Duodenal mucosa (tissue), 2 donors: Measurements from ENCODE around the gene SCUBE1.
"Not testable (repeated sequence)": the region's sequence is repeated elsewhere in the genome, so short reads cannot be mapped to it uniquely, and the experiment has no call there.

Source experiments
- H3K27ac ChIP-seq: one replicate; pipeline ENCODE4 v1.7.0; 2013; ENCODE audit warnings: low read depth, low read length
- H3K27me3 ChIP-seq, 2 donors: one replicate each; pipeline ENCODE4 v1.7.0; 2013; ENCODE audit warnings: low read length in 2 of 2, control low read depth in 1 of 2; ENCODE audit not compliant: insufficient read depth in 2 of 2, control insufficient read depth in 1 of 2
- H3K36me3 ChIP-seq, 2 donors: one replicate each; pipeline ENCODE4 v1.7.0; 2013; ENCODE audit warnings: low read length in 2 of 2, control low read depth in 1 of 2; ENCODE audit not compliant: insufficient read depth in 2 of 2, control insufficient read depth in 1 of 2
- H3K4me1 ChIP-seq, 2 donors: one replicate each; pipeline ENCODE4 v1.7.0; 2013; ENCODE audit warnings: low read length in 2 of 2, control low read depth in 1 of 2; ENCODE audit not compliant: insufficient read depth in 2 of 2, control insufficient read depth in 1 of 2
- H3K4me3 ChIP-seq, 2 donors: one replicate each; pipeline ENCODE4 v1.7.0; 2013; ENCODE audit warnings: low read length in 2 of 2, low read depth in 1 of 2
- H3K9ac ChIP-seq, 2 donors: one replicate each; pipeline ENCODE4 v1.7.0; 2013; ENCODE audit warnings: low read length in 2 of 2, low read depth in 1 of 2
- H3K9me3 ChIP-seq, 2 donors: one replicate each; pipeline ENCODE4 v1.7.0; 2013; ENCODE audit warnings: low read length in 2 of 2, control low read depth in 1 of 2; ENCODE audit not compliant: control insufficient read depth in 1 of 2

The SCUBE1 gene

GRCh38 chr22:43360576-43360975 lies 17.4 kb upstream of the SCUBE1 start:
- H3K9me3 ChIP-seq = no peaks in the 10 kb centered on the region
- no peaks in the 10 kb centered on the region for H3K4me1 ChIP-seq
- no peak overlapping the region for H3K9ac ChIP-seq

DNA sequence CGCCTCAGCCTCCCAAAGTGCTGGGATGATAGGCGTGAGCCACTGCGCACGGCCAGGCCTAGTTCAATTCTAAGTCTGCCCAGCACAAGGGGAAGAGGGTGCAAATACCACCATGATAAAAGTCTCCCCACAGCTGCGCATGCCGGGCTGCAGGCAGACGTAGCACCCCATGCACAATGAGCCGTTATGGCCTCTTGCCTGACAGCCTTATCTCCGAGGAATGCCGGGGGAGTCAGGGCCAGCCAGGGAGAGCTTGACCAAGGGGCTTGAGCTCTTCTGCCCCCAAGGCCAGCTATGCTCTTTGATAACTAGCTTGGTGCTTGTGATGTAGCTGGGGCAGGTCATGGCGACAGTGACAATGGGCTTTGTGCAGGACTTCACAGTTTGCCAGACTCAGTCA lies 13.7 kb upstream of the SCUBE1 start:
- Histone ChIP-seq H3K9ac (no peak overlapping the region), H3K4me3 (no peak overlapping the region), H3K4me1 (no peaks in the 10 kb centered on the region), H3K9me3 (no peaks in the 10 kb centered on the region), H3K27ac (no peak overlapping the region), H3K27me3 (no peaks in the 10 kb centered on the region), H3K36me3 (no peaks in the 10 kb centered on the region)

More at GRCh38 chr22:43360576-43360975, 17.4 kb upstream of the SCUBE1 start:
- Histone ChIP-seq H3K36me3 (no peaks in the 10 kb centered on the region), H3K4me3 (no peak overlapping the region), H3K27me3 (no peaks in the 10 kb centered on the region), H3K27ac (no peak overlapping the region)

DNA sequence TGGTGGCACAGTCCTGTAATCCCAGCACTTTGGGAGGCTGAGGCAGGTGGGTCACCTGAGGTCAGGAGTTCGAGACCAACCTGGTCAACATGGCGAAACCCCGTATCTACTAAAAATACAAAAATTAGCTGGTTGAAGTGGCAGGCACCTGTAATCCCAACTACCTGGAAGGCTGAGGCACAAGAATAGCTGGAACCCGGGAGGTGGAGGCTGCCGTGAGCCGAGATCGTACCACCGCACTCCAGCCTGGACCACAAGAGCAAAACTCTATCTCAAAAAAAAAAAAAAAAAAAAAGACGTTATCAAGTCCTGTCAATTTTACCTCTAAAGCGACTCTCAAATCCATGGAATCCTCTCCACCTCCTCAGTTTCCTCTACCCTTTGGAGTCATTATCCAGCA lies 12.5 kb upstream of the SCUBE1 start:
- H3K27ac ChIP-seq, H3K9me3 ChIP-seq, H3K4me1 ChIP-seq, H3K9ac ChIP-seq, H3K27me3 ChIP-seq, H3K4me3 ChIP-seq, H3K36me3 ChIP-seq: not testable (repeated sequence)

DNA sequence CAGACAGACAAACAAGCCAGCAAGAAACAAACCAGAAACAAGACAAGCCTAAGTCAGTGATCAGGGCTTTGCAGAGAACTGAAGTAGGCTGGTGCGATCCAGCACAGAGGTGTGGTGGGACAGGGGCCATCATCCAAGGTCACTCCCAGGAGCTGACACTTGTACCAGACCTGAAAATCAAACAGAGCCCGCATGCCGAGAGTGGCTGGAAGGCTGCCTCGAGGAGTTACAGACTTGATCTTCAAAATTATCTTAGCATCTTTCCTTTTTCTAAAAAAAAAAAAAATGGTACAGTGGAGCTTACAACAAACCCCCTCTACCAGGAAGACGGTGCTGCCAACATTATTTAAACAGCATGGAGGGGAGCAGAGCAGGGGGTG lies 8.8 kb upstream of the SCUBE1 start:
- Histone ChIP-seq H3K4me1 (no peaks in the 10 kb centered on the region), H3K36me3 (no peaks in the 10 kb centered on the region), H3K27me3 (peaks cover 0 to 4% of the 10 kb centered on the region in 2 donors), H3K4me3 (no peak overlapping the region), H3K9ac (no peak overlapping the region), H3K27ac (no peak overlapping the region), H3K9me3 (no peaks in the 10 kb centered on the region)

- no peak overlapping the region for H3K9ac ChIP-seq
- H3K4me1 ChIP-seq = peaks cover 0 to 3% of the 10 kb centered on the region in 2 donors
- H3K27me3 ChIP-seq = peaks cover 15 to 17% of the 10 kb centered on the region in 2 donors
- H3K9me3 ChIP-seq = no peaks in the 10 kb centered on the region
- no peak overlapping the region for H3K27ac ChIP-seq
- no peaks in the 10 kb centered on the region for H3K36me3 ChIP-seq
- no peak overlapping the region for H3K4me3 ChIP-seq
Observed at GRCh38 chr22:43349636-43350035, 6.5 kb upstream of the SCUBE1 start.

- H3K9me3 ChIP-seq = no peaks in the 10 kb centered on the region
- peaks cover 30 to 32% of the 10 kb centered on the region in 2 donors for H3K27me3 ChIP-seq
- peaks cover 0 to 3% of the 10 kb centered on the region in 2 donors for H3K4me1 ChIP-seq
- H3K36me3 ChIP-seq = no peaks in the 10 kb centered on the region
- H3K4me3 ChIP-seq = no peak overlapping the region
- no peak overlapping the region for H3K27ac ChIP-seq
- no peak overlapping the region for H3K9ac ChIP-seq
Observed at GRCh38 chr22:43346521-43346929, 3.4 kb upstream of the SCUBE1 start.

GRCh38 chr22:43345761-43346301 lies 2.7 kb upstream of the SCUBE1 start:
- no peak overlapping the region for H3K4me3 ChIP-seq
- no peaks in the 10 kb centered on the region for H3K36me3 ChIP-seq
- no peak overlapping the region for H3K27ac ChIP-seq
- H3K9me3 ChIP-seq = no peaks in the 10 kb centered on the region
- no peak overlapping the region for H3K9ac ChIP-seq
- peaks cover 0 to 3% of the 10 kb centered on the region in 2 donors for H3K4me1 ChIP-seq
- H3K27me3 ChIP-seq = peaks cover 35 to 36% of the 10 kb centered on the region in 2 donors

DNA sequence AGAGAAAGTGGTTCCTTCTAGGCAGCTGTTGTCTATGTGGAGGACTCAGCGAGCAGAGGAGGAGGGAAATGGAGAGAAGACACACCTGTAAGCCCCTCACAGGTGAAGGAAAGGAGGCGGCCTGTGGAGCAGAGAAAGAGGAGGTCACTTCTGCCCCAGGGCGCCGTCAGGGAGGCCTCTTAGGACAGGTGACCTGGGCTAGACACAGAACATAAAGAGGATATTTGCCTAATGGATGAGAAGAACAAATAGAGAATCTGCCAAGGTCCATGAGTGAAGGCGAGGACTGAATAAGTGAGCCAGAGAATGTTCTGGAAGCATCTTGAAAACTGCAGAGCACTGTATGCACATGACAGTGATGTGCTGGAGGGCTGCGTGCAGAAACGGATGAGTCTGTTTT lies 2.2 kb upstream of the SCUBE1 start:
- Histone ChIP-seq H3K9me3 (no peaks in the 10 kb centered on the region), H3K27me3 (peaks cover 35 to 36% of the 10 kb centered on the region in 2 donors), H3K27ac (no peak overlapping the region), H3K4me1 (peaks cover 0 to 3% of the 10 kb centered on the region in 2 donors), H3K36me3 (no peaks in the 10 kb centered on the region), H3K4me3 (no peak overlapping the region), H3K9ac (no peak overlapping the region)

GRCh38 chr22:43344520-43344787 lies 1.3 kb upstream of the SCUBE1 start:
- Histone ChIP-seq H3K27me3 (peaks cover 32 to 35% of the 10 kb centered on the region in 2 donors), H3K4me1 (peaks cover 0 to 3% of the 10 kb centered on the region in 2 donors), H3K36me3 (no peaks in the 10 kb centered on the region), H3K9me3 (no peaks in the 10 kb centered on the region), H3K9ac (no peak overlapping the region), H3K4me3 (no peak overlapping the region), H3K27ac (no peak overlapping the region)

DNA sequence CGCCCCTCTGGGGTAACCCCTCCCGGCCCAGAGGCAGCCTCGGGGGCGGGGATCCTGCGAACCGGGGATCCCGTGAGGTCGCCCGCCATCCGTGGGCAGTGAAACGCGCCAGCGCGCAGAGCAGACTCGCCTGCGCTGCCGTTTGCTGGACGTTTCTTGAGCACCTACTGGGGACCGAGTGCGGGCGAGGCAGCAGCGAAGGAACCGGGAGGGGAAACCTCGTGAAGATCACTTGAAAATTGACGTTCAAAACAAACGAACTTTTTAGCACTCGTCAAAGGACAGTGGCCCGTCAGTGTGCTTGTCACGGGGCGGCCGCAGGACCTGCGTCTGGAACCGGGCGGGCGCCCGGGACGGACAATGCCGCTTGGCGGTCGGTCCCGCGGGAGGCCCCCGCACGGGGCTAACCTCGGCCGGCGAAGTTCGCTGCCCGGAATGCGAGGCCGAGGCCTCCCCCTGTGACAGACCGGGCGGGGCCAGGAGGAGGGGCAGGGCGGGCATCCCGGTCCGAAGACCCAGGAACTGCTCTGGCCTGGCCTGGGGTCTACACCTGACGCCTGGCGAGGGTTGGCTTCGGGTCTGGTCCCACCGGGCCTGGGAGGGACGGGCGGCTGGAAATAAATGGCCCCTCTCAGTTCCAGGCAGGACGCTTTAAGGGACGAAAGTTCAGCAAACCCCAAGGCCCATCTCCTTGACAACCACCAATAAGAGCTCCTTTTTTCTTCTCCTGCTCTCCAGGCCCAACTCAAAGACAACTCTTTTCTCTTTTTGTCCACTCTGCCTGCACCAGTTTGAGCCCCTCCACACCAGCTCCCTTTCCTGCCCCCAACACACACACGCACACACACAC lies 723 bp upstream of the SCUBE1 start:
- peaks cover 32 to 38% of the 10 kb centered on the region in 2 donors for H3K27me3 ChIP-seq
- H3K9me3 ChIP-seq = no peaks in the 10 kb centered on the region
- H3K9ac ChIP-seq = no peak overlapping the region
- peaks cover 0 to 3% of the 10 kb centered on the region in 2 donors for H3K36me3 ChIP-seq
- no peak overlapping the region for H3K27ac ChIP-seq
- peak overlapping the region in 1 of 2 donors; percentile 18 for H3K4me3 ChIP-seq
- H3K4me1 ChIP-seq = peaks cover 0 to 3% of the 10 kb centered on the region in 2 donors
